Stimulated activated CD4-positive, alpha-beta T cell treated with anti-CD3 and anti-CD28 coated beads, Interleukin-1b, Interleukin-23, amount 100 ng/mL, for 24 hours (primary cell): ENCODE measurements around the gene COLGALT1.

ENCODE experiments used
- DNase-seq, 4 experiments: peaks; one replicate each; pipeline ENCODE4 v3.0.0-alpha.2; 2020; ENCODE audit warnings: low read depth in 4 of 4, low spot score in 1 of 4

COLGALT1 gene

GRCh38 chr19:17618936-17619335 lies 63.5 kb downstream of the COLGALT1 start:
- DNase-seq, result no peak

- DNase-seq, result no peak
Observed at GRCh38 chr19:17620696-17621095, 65.2 kb downstream of the COLGALT1 start.

- no peak for DNase-seq
Observed at GRCh38 chr19:17623224-17623935, 67.9 kb downstream of the COLGALT1 start.

GRCh38 chr19:17624314-17624991 lies 69.0 kb downstream of the COLGALT1 start:
- DNase-seq, result no peak

DNA sequence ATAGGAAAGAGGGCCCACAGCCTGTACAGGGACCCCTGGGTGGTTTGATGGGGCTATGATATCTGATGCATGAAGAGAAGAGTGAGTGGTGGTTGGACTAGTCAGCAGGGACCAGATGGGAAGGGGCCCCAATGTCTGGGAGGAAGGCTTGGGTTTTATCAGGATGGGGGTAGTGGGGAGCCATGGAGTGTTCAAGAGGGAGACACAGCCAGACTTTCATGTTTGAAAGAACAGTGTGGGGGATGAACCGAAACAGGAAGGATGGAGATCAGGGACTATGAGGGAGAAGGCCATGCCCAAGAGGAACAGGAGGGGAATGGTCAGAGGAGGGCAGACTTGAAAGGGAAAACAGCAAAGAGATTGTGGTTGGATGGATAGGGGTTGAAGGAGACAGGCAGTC lies 69.6 kb downstream of the COLGALT1 start:
- no peak for DNase-seq

DNA sequence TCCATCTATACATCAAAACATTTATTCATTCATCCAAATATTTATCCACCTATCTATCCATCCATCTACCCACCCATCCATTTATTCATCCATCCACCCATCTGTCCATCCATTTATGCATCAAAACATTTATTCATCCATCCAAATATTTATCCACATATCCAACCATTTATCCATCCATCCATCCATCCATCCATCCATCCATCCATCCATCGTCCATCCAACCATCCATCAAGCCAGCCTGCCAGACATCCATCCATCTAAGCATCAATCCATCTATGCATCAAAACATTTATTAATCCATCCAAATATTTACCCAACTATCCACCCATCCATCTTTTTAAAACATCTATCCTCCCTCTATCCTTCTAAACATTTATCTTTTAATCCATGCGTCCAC lies 70.5 kb downstream of the COLGALT1 start:
- DNase-seq, result no peak

- DNase-seq, result no peak
Observed at GRCh38 chr19:17626456-17627015, 71.1 kb downstream of the COLGALT1 start.

DNA sequence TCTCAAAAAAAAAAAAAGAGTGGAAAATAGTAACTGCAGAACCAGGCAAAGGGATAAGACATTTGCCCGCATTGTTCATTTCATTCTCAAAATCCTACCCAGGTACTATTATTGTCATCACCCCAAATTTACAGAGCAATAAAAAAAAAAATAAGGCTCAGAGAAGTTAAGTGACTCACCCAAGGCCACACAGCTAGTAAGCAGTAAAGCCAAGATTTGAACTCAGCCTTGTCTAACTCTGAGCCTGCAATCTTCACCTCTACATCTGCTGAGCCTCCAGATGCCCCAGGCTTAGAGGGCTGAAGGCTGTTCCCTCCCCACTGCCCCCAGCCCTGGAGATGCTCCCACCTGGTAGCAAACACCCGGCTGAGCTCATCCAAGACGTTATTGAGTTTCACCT lies 71.7 kb downstream of the COLGALT1 start:
- no peak for DNase-seq

- DNase-seq, result no peak
Observed at GRCh38 chr19:17627921-17628320, 72.5 kb downstream of the COLGALT1 start.

- DNase-seq, result no peak
Observed at GRCh38 chr19:17629760-17630159, 74.3 kb downstream of the COLGALT1 start.

- DNase-seq, result no peak
Observed at GRCh38 chr19:17632577-17632976, 77.1 kb downstream of the COLGALT1 start.
